GM12874 (cell line): Measurements from ENCODE around the gene TNNC1.

Experiments
- TF ChIP-seq, protein P1 (sequence below): IDR thresholded peaks from 2 replicates; pipeline ENCODE4 v1.5.1; 2011; ENCODE audit warnings: low read depth, mild to moderate bottlenecking, control low read depth, low read length, moderate library complexity; ENCODE audit not compliant: insufficient read depth

Gene TNNC1

DNA sequence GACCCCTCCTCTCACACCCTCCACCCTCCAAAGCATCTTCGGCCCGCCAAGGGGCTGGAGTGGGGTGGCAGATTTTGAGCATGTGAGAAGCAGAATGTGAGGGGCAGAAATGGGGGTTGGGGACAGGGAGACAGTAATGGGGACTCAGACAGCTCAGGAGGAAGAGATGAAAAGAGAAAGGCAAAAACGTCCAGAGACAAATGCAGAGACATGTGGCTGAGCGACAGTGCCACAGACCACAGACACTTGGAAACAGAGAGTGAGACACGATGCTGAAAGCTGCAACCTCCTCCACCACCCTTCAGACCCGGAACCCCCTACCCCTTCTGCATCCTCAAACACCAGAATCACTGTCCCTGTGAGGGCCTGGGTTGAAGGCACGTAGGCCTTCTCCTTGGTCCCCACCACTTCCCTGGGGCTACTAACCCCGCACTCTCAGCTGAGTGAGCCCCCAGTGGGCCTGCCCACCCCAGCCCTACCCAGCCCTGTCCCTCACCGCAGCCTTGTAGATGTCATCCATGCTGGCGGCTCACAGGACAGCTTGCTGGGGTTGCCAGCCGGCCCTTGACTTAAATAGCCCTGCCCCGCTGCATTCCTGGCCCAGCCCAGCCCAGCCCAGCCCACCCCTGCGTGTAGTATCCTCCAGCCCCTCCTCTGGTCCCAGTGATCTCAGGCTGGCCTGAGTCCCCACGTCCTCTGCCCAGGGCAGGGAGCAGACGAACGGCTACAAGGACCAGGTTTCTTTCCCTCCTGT lies at the start of gene TNNC1:
TNNC1 (minus strand) TSS at position 546 of the 754 bp plus-strand sequence; CDS start at position 520, 26 bp downstream.
- TF ChIP-seq, protein P1, sequence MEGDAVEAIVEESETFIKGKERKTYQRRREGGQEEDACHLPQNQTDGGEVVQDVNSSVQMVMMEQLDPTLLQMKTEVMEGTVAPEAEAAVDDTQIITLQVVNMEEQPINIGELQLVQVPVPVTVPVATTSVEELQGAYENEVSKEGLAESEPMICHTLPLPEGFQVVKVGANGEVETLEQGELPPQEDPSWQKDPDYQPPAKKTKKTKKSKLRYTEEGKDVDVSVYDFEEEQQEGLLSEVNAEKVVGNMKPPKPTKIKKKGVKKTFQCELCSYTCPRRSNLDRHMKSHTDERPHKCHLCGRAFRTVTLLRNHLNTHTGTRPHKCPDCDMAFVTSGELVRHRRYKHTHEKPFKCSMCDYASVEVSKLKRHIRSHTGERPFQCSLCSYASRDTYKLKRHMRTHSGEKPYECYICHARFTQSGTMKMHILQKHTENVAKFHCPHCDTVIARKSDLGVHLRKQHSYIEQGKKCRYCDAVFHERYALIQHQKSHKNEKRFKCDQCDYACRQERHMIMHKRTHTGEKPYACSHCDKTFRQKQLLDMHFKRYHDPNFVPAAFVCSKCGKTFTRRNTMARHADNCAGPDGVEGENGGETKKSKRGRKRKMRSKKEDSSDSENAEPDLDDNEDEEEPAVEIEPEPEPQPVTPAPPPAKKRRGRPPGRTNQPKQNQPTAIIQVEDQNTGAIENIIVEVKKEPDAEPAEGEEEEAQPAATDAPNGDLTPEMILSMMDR: no peak

DNA sequence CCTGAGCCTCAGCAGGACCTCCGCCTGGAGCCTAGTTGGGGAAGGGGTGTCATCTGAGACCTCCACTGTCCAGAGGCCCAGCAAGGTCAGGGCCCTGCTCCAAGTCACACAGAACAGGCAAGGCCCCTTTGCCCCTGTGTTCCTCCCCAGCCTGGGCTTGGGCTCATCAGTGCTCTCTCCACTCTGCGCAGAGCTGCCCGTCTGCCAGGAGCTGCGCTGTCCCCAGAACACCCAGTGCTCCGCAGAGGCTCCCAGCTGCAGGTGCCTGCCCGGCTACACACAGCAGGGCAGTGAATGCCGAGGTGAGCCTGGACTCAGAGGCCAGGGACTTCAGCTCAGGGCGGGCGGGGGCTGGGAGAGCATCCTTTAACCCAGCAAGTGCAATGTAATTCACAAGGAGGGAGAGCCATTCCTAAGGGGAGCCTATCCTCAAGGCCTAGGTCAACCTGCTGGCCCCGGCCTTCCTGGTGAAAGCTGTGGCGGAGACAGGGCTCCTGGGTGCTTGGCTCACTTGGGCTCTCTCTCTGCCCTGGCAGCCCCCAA lies 49.0 kb upstream of the TNNC1 start:
- TF ChIP-seq, protein P1: no peak

DNA sequence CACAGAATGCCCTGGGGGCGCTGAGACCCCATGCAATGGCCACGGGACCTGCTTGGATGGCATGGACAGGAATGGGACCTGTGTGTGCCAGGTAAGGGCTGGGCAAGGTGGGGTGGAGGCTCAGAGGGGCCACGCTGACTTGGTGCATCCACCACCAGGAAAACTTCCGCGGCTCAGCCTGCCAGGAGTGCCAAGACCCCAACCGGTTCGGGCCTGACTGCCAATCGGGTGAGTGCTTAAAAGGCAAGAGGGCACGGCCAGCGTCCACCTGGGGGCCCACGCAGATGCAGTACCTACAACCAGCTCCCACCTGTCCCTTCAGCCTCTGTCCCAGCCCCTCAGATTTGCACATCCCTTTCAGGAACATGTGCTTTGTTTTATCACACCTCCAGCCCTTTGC lies 48.2 kb upstream of the TNNC1 start:
- TF ChIP-seq, protein P1: no peak

DNA sequence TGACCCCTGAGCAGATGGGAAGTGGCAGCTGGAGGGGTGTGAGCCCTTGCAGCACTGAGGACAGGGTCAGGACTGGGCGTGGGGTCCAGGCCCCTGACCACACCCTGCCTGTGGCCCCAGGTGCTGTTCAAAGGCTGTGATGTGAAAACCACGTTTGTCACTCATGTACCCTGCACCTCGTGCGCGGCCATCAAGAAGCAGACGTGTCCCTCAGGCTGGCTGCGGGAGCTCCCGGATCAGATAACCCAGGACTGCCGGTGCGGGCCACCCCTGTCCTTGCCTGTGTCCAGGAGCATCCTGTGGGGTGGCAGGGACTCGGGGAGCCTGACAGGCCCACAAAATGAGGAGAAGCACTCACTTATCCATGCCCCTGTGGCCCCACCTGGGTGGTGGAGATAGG lies 47.2 kb upstream of the TNNC1 start:
- TF ChIP-seq, protein P1: no peak

DNA sequence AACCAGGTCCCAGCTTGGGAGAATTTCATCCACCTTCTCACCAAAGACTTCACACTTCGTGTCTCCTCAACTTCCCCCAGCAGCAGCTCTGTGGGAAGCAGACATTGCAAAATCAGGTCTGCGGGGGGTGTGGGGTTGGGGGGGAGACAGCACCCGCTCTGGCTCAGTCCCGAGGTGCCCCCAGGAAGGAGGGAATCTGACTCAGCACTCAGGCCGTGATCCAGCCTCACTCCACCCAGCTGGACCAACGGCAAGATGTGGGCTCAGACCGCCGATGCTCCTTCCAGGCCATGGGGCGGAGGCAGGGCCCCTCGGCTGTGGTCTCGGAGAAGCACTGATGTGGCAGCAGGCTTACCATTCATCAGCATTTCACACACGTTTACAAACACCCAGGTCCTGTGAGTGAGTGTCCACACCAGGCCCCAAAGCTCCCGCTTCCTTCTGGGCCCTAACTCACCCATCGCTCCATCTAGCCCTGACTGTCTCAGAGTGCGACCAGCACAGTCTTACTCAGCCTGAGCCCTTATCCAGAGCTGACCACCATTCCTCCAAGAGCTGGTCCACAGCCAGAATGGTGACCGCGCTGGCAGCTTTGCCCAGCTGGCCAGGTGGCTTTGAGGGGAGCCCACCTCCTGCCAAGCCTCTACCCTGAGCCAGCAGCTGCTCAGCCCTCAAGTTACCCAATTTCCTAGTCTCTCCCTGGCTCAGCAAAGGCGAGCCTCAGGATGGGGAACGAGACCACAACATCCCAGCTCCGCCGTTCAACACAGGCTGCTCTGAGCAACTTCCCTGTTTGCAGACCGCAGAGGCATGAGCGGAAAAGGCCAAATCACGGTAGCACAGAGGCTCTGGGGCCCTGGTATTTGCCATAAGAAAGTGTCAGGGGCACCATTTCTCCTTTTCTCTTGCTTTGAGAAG lies 44.6 kb upstream of the TNNC1 start:
- TF ChIP-seq, protein P1: no peak

DNA sequence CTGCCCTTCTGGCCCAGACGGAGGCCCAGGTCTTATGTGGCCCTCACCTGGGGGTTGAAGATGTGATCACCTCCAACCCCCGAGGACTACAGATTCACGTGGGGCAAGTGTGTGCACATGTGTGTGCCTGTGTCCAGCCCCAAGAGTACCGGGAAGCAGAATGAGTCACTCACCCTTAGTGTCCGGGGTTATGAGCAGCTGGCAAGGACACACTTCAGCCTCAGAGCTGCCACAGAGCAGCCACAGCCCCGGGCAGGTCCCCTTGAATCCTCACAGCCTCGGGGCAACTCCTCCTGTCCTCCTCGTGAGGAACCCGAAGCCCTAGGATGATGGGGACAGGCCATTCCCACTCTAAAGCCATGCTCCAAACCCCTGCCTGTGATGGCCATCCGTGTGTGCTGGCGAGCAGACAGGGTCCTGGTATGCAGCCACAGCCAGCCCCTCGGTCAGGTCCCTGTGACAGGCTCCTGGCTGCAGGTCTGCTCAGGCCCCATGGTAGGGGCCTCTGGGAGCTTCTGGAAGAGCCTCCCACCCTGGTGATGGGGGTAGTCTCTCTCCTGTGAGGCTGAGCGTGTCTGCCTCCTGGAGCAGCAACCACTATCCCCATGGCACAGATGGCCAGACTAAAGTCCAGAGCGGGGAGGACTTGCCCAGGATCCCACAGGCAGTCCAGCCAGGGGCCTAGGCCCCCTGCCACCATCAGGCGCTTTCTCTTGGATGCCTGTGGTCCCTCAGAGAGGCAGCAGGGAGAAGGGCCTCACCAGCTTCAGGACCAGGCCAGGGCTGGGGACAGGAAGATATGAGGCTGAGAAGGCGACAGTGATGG lies 42.1 kb upstream of the TNNC1 start:
- TF ChIP-seq, protein P1: no peak
